ENCODE results near the gene SLC18B1. TPM values are rescaled to one million over a fixed set of nuclear protein-coding genes. Genes with fewer than 3 reads are reported as not detected.

SLC18B1 gene
- total RNA-seq, 2 experiments from 2014 or later, result 5.8 to 6.0 TPM

GRCh38 chr6:132750455-132751248 lies 47.8 kb downstream of the SLC18B1 start:
- intact Hi-C loops (cut with micrococcal nuclease; ENCODE audit: unreplicated experiment), result loop anchor here (10.0 kb wide), 1 partner anchor 476 kb away; no protein-coding TSS in a partner anchor
- no TSS peak for BruUV-seq (replicated peaks)
- POLR2A ChIA-PET, result interaction anchor here (0.6 to 1.1 kb wide), 3 partner anchors 26 to 63 kb away, joined by 3 to 4 read pairs (median 3); partner anchors contain the start of genes RPS12 and SLC18B1
- Histone ChIP-seq H3K79me2 (ENCODE audit: insufficient read depth, low read depth, low read length) (peaks cover under 1% of the 10 kb centered on the region; the same call in 1 of the 2 replicates), H3K4me1 (ENCODE audit: insufficient read depth, low read length, poor library complexity, severe bottlenecking) (peaks cover 12% of the 10 kb centered on the region), H2AFZ (ENCODE audit: low read length) (no peak overlapping the region), H3K36me3 (ENCODE audit: insufficient read depth, low read length) (peaks cover 86% of the 10 kb centered on the region), H3K4me3 (ENCODE audit: low read depth, low read length, poor library complexity, severe bottlenecking) (no peak overlapping the region), H3K4me2 (ENCODE audit: low read length) (no peak overlapping the region), H3K9me3 (ENCODE audit: low read length) (no peaks in the 10 kb centered on the region), H3K27ac (ENCODE audit: low read depth, low read length, poor library complexity, severe bottlenecking) (no peak overlapping the region), H3K9me2 (ENCODE audit: insufficient read depth, low read length) (no peaks in the 10 kb centered on the region), H4K20me1 (ENCODE audit: insufficient read depth, low read length) (no peaks in the 10 kb centered on the region)
- DNase-seq (ENCODE audit: low spot score), result no peak
- TF ChIP-seq, protein P1, sequence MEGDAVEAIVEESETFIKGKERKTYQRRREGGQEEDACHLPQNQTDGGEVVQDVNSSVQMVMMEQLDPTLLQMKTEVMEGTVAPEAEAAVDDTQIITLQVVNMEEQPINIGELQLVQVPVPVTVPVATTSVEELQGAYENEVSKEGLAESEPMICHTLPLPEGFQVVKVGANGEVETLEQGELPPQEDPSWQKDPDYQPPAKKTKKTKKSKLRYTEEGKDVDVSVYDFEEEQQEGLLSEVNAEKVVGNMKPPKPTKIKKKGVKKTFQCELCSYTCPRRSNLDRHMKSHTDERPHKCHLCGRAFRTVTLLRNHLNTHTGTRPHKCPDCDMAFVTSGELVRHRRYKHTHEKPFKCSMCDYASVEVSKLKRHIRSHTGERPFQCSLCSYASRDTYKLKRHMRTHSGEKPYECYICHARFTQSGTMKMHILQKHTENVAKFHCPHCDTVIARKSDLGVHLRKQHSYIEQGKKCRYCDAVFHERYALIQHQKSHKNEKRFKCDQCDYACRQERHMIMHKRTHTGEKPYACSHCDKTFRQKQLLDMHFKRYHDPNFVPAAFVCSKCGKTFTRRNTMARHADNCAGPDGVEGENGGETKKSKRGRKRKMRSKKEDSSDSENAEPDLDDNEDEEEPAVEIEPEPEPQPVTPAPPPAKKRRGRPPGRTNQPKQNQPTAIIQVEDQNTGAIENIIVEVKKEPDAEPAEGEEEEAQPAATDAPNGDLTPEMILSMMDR (conservative IDR thresholded peaks at IDR 0.05; ENCODE audit: low read length), result no peak
- TF ChIP-seq EZH2phosphoT487 (IDR thresholded peaks at IDR 0.05; ENCODE audit: borderline replicate concordance, low read depth, low read length), result no peak
- CTCF ChIA-PET (ENCODE audit: unreplicated experiment), result no interaction called here

DNA sequence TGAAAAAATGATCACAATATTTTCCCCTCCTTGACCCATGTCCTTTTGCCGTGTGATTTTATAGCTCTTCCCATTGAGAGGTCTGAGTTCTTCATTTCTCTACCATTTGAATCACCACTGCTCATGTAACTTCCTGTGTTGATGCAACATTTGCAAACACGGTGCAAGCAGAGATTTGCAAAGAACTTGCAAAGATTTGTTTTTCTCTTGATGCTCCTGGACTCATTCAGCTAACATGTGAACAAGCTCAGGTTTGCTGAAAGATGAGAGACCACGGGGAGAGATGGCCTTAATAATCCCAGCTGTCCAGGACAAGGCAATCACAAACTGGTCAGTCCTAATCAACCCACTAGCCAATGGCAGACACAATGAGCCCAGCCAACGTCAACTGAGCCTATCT lies 49.3 kb downstream of the SLC18B1 start:
- no peaks in the 10 kb centered on the region for H4K20me1 ChIP-seq (ENCODE audit: insufficient read depth, low read length)
- no peak overlapping the region for H3K4me2 ChIP-seq (ENCODE audit: low read length)
- ChIA-PET POLR2A (interaction anchor here (0.6 to 1.9 kb wide), 5 partner anchors 9 to 236 kb away, joined by 3 to 11 read pairs (median 7); partner anchors contain the start of genes STX7 and VNN2), CTCF (ENCODE audit: unreplicated experiment) (interaction anchor here (1.0 kb wide), 1 partner anchor 20 kb away, joined by 3 read pairs; no protein-coding TSS in a partner anchor)
- no peaks in the 10 kb centered on the region for H3K9me2 ChIP-seq (ENCODE audit: insufficient read depth, low read length)
- peaks cover 92% of the 10 kb centered on the region for H3K36me3 ChIP-seq (ENCODE audit: insufficient read depth, low read length)
- no peaks in the 10 kb centered on the region for H3K79me2 ChIP-seq (ENCODE audit: insufficient read depth, low read depth, low read length)
- DNase-seq (ENCODE audit: low spot score), result no peak
- intact Hi-C loops (cut with micrococcal nuclease; ENCODE audit: unreplicated experiment), result no loop called here
- no peak overlapping the region for H3K4me3 ChIP-seq (ENCODE audit: low read depth, low read length, poor library complexity, severe bottlenecking)
- no peak overlapping the region for H2AFZ ChIP-seq (ENCODE audit: low read length)
- no TSS peak for BruUV-seq (replicated peaks)
- no peaks in the 10 kb centered on the region for H3K9me3 ChIP-seq (ENCODE audit: low read length)
- no peak overlapping the region for H3K27ac ChIP-seq (ENCODE audit: low read depth, low read length, poor library complexity, severe bottlenecking)
- no peak for TF ChIP-seq EZH2phosphoT487 (IDR thresholded peaks at IDR 0.05; ENCODE audit: borderline replicate concordance, low read depth, low read length)
- TF ChIP-seq, protein P1 (conservative IDR thresholded peaks at IDR 0.05; ENCODE audit: low read length), result no peak
- peaks cover 6% of the 10 kb centered on the region for H3K4me1 ChIP-seq (ENCODE audit: insufficient read depth, low read length, poor library complexity, severe bottlenecking)

- Histone ChIP-seq H3K4me1 (ENCODE audit: insufficient read depth, low read length, poor library complexity, severe bottlenecking) (peaks cover 6% of the 10 kb centered on the region), H3K4me2 (ENCODE audit: low read length) (no peak overlapping the region), H3K9me2 (ENCODE audit: insufficient read depth, low read length) (no peaks in the 10 kb centered on the region), H3K79me2 (ENCODE audit: insufficient read depth, low read depth, low read length) (no peaks in the 10 kb centered on the region), H4K20me1 (ENCODE audit: insufficient read depth, low read length) (no peaks in the 10 kb centered on the region), H3K9me3 (ENCODE audit: low read length) (no peaks in the 10 kb centered on the region), H3K36me3 (ENCODE audit: insufficient read depth, low read length) (peaks cover 92% of the 10 kb centered on the region), H3K4me3 (ENCODE audit: low read depth, low read length, poor library complexity, severe bottlenecking) (no peak overlapping the region), H3K27ac (ENCODE audit: low read depth, low read length, poor library complexity, severe bottlenecking) (no peak overlapping the region), H2AFZ (ENCODE audit: low read length) (no peak overlapping the region)
- ChIA-PET POLR2A (interaction anchor here (1.1 to 1.9 kb wide), 2 partner anchors 15 to 17 kb away, joined by 3 to 11 read pairs; no protein-coding TSS in a partner anchor), CTCF (ENCODE audit: unreplicated experiment) (no interaction called here)
- intact Hi-C loops (cut with micrococcal nuclease; ENCODE audit: unreplicated experiment), result no loop called here
- no peak for DNase-seq (ENCODE audit: low spot score)
- BruUV-seq (replicated peaks), result no TSS peak
- TF ChIP-seq, protein P1 (conservative IDR thresholded peaks at IDR 0.05; ENCODE audit: low read length), result no peak
- TF ChIP-seq EZH2phosphoT487 (IDR thresholded peaks at IDR 0.05; ENCODE audit: borderline replicate concordance, low read depth, low read length), result no peak
Measured at GRCh38 chr6:132748446-132748845, 50.0 kb downstream of the SLC18B1 start.
